ENCODE measurements around the gene QRICH2.

DNA sequence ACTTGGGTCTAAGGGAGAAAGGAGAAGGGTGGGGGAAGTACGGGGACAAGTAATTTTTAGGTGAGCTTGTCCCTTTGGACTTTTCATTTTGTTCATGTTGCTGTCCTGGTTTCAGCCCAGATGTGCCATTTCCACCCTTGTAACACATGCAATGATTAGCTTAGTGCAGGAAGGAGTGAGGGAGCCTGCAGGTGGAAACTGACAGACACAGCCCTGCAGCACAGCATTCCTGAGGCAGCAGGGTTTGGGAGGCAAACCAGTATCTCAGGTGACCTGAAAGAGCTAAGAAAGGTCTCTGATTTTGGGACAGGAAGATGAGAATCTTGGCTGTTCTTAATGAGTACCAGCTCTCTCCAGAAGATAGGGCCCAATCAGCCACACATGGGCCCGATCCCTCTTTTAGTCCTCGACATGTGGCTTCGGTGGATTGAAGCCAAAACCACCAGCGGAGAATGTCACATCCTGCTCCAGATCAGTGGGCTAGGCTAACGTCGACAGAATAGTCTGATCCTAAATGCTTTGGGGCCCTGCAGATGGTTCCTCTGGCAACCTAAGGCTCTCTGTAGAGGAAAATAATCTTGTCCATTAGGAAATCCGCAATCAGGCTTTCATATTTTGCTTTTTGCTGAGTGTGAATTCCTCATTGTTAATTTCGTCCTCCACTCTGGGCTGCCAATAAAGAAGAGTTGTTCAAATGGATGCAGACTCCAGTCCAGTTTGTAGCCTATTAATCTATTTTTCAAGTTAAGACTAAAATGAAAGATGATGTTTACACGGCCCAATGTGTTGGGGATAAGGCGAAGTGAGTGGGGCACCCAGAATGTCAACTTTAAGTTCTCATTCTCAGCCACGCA lies 64.0 kb downstream of the QRICH2 start:
- TF ChIP-seq EZH2 (IDR thresholded peaks at IDR 0.05; ENCODE audit: borderline replicate concordance, low read depth, low read length, severe bottlenecking), result no peak
- TF ChIP-seq, protein P1, sequence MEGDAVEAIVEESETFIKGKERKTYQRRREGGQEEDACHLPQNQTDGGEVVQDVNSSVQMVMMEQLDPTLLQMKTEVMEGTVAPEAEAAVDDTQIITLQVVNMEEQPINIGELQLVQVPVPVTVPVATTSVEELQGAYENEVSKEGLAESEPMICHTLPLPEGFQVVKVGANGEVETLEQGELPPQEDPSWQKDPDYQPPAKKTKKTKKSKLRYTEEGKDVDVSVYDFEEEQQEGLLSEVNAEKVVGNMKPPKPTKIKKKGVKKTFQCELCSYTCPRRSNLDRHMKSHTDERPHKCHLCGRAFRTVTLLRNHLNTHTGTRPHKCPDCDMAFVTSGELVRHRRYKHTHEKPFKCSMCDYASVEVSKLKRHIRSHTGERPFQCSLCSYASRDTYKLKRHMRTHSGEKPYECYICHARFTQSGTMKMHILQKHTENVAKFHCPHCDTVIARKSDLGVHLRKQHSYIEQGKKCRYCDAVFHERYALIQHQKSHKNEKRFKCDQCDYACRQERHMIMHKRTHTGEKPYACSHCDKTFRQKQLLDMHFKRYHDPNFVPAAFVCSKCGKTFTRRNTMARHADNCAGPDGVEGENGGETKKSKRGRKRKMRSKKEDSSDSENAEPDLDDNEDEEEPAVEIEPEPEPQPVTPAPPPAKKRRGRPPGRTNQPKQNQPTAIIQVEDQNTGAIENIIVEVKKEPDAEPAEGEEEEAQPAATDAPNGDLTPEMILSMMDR (IDR thresholded peaks at IDR 0.05; ENCODE audit: borderline replicate concordance, extremely low read depth, low read length, poor library complexity, severe bottlenecking), result no peak
